K562 (cell line): ENCODE results near the gene SHOC1. TPM values are rescaled to one million over a fixed set of nuclear protein-coding genes. Genes with fewer than 3 reads are reported as not detected.
"Not testable (repeated sequence)": the region's sequence is repeated elsewhere in the genome, so short reads cannot be mapped to it uniquely, and the experiment has no call there.

Experiments used
- ATAC-seq: fragments of 200-7000 bp; cut with Tn5 transposase; 3 replicates; pipeline ENCODE4 v1.9.1; 2020; ENCODE audit warnings: moderate library complexity
- BruUV-seq: library from RNA; stranded (reverse); fragments of 400-500 nt; replicated peaks from 2 replicates; lab custom pipeline; 2021; lab: Mats Ljungman, UMichigan
- CTCF ChIA-PET: fragments of 300-600 bp; formaldehyde crosslinking; extraction: SDS; loops from one replicate; lab custom pipeline; 2021; ENCODE audit warnings: low intra/inter-chr PET ratio; lab: Yijun Ruan, JAX
- POLR2A ChIA-PET: fragments of 300-600, 350-650 bp; sonication (Branson Sonifier 250); formaldehyde crosslinking; extraction: SDS; loops from one replicate; lab custom pipeline; 2021; ENCODE audit warnings: antibody characterized with exemption, inconsistent platforms; lab: Yijun Ruan, JAX
- DNase-seq, 4 experiments: peaks; one replicate each; pipeline versions ENCODE4 v3.0.0 to v3.0.0-alpha.2; 2011 to 2018; ENCODE audit warnings: low spot score in 3 of 4, mixed read lengths in 3 of 4; ENCODE audit errors: extremely low read depth in 1 of 4
- FAIRE-seq: peaks from 2 replicates; lab custom pipeline; 2011; peaks lifted over from hg19 to GRCh38; lab: Jason Lieb, UNC
- H2AFZ ChIP-seq: 2 replicates; pipeline ENCODE4 v1.6.0; 2011; ENCODE audit warnings: low read depth, low read length, control low read depth, inconsistent platforms
- H3K27ac ChIP-seq: fragments of 200-600 bp; 3 replicates; pipeline ENCODE4 v1.8.0; 2011; ENCODE audit warnings: low read depth, mild to moderate bottlenecking, control low read depth, inconsistent platforms, low read length, moderate library complexity, mixed read lengths; ENCODE audit errors: extremely low read depth
- H3K27me3 ChIP-seq, 2 experiments: fragments of 300-600 bp in 1 of 2; 2 replicates in 1 of 2; 3 replicates in 1 of 2; pipeline versions ENCODE4 v1.6.0 to v1.8.0; 2011; ENCODE audit warnings: inconsistent platforms in 2 of 2, low read length in 2 of 2, mild to moderate bottlenecking in 1 of 2, mixed read lengths in 1 of 2, moderate library complexity in 1 of 2; ENCODE audit not compliant: control insufficient read depth in 2 of 2, insufficient read depth in 2 of 2
- H3K36me3 ChIP-seq: fragments of 300-600 bp; 3 replicates; pipeline ENCODE4 v1.8.0; 2011; ENCODE audit warnings: mild to moderate bottlenecking, low read length, inconsistent platforms; ENCODE audit not compliant: control insufficient read depth, insufficient read depth
- H3K4me1 ChIP-seq, 2 experiments: fragments of 200-600 bp in 1 of 2; replicated peaks in 1 of 2; 2 replicates in 1 of 2; 3 replicates in 1 of 2; pipeline versions ENCODE4 v1.5.1 to v1.8.0; 2011; ENCODE audit warnings: inconsistent platforms in 2 of 2, low read length in 2 of 2, mild to moderate bottlenecking in 1 of 2, mixed read lengths in 1 of 2, moderate library complexity in 1 of 2; ENCODE audit not compliant: control insufficient read depth in 2 of 2, insufficient read depth in 2 of 2
- H3K4me2 ChIP-seq: 2 replicates; pipeline ENCODE4 v1.6.1; 2011; ENCODE audit warnings: low read length, control low read depth, inconsistent platforms, mixed read lengths; ENCODE audit not compliant: insufficient read depth
- H3K4me3 ChIP-seq: fragments of 200-600 bp; sonication (generic), shearing (Covaris generic); 2 replicates; pipeline ENCODE4 v1.5.1; 2016; ENCODE audit warnings: control low read depth, inconsistent platforms
- H3K79me2 ChIP-seq: fragments of 200-600 bp; 3 replicates; pipeline ENCODE4 v1.8.0; 2011; ENCODE audit warnings: low read length, inconsistent platforms; ENCODE audit not compliant: control insufficient read depth, insufficient read depth
- H3K9ac ChIP-seq, 2 experiments: 2 replicates each; pipeline versions ENCODE4 v1.6.0 to v1.6.1; 2011; ENCODE audit warnings: low read depth in 2 of 2, low read length in 2 of 2, control low read depth in 1 of 2, inconsistent platforms in 1 of 2, mild to moderate bottlenecking in 1 of 2, mixed read lengths in 1 of 2; ENCODE audit not compliant: insufficient read depth in 1 of 2
- H3K9me1 ChIP-seq: one replicate; pipeline ENCODE4 v1.6.0; 2011; ENCODE audit warnings: inconsistent platforms, mild to moderate bottlenecking, low read length, moderate library complexity; ENCODE audit not compliant: control insufficient read depth, insufficient read depth
- H3K9me3 ChIP-seq: replicated peaks from 2 replicates; pipeline ENCODE4 v1.5.1; 2011; ENCODE audit warnings: low read depth, low read length, inconsistent platforms; ENCODE audit not compliant: control insufficient read depth, insufficient read depth
- H4K20me1 ChIP-seq: replicated peaks from 2 replicates; pipeline ENCODE4 v1.6.1; 2011; ENCODE audit warnings: low read length, inconsistent platforms, mixed read lengths; ENCODE audit not compliant: control insufficient read depth, insufficient read depth
- CBX3 ChIP-seq, 2 experiments: IDR thresholded peaks; 1 replicate in 1 of 2; 2 replicates in 1 of 2; pipeline ENCODE4 v1.6.1; 2012; ENCODE audit warnings: inconsistent platforms in 2 of 2, low read length in 2 of 2, borderline replicate concordance in 1 of 2, control low read depth in 1 of 2
- CEBPB ChIP-seq: fragments of 450-650 bp; IDR thresholded peaks from 2 replicates; pipeline ENCODE4 v1.6.1; 2016; ENCODE audit warnings: missing genetic modification characterization, missing compliant biosample characterization
- CEBPG ChIP-seq, 3 experiments: fragments of 200-800 bp in 1 of 3; sonication (Bioruptor generic) in 1 of 3; sonication (generic) in 1 of 3; formaldehyde crosslinking in 1 of 3; IDR thresholded peaks in 2 of 3; conservative IDR thresholded peaks in 1 of 3; 2 replicates each; pipeline versions ENCODE4 v1.6.1 to v1.8.0; 2016 to 2022; ENCODE audit warnings: missing compliant biosample characterization in 2 of 3, missing genetic modification characterization in 2 of 3, mild to moderate bottlenecking in 1 of 3, missing genetic modification reagents in 1 of 3
- FOSL1 ChIP-seq: fragments of 200-800 bp; sonication (Bioruptor generic); conservative IDR thresholded peaks from 2 replicates; pipeline ENCODE4 v1.6.1; 2016; ENCODE audit warnings: missing genetic modification characterization, missing compliant biosample characterization
- FOXM1 ChIP-seq, 2 experiments: fragments of 450-650 bp in 1 of 2; sonication (generic) in 1 of 2; formaldehyde crosslinking in 1 of 2; IDR thresholded peaks; 2 replicates each; pipeline versions ENCODE4 v1.6.1 to v1.9.0; 2017 to 2022; ENCODE audit warnings: low read depth in 2 of 2, mild to moderate bottlenecking in 2 of 2, missing genetic modification reagents in 1 of 2, moderate library complexity in 1 of 2
- HDAC8 ChIP-seq: fragments of 450-650 bp; IDR thresholded peaks from 2 replicates; pipeline ENCODE4 v1.6.1; 2016; ENCODE audit warnings: mild to moderate bottlenecking, missing genetic modification characterization, moderate library complexity, missing compliant biosample characterization
- ID3 ChIP-seq, 2 experiments: fragments of 250-450 bp in 1 of 2; fragments of 450-650 bp in 1 of 2; sonication (Bioruptor Pico) in 1 of 2; IDR thresholded peaks; 2 replicates each; pipeline versions ENCODE4 v1.6.1 to v1.8.0; 2016 to 2021; ENCODE audit warnings: mild to moderate bottlenecking in 2 of 2, moderate library complexity in 2 of 2, missing compliant biosample characterization in 1 of 2, missing genetic modification characterization in 1 of 2
- PHB2 ChIP-seq: fragments of 450-650 bp; IDR thresholded peaks from 2 replicates; pipeline ENCODE4 v1.6.1; 2017; ENCODE audit warnings: low read depth
- RFX7 ChIP-seq: fragments of 250-450 bp; sonication (Bioruptor Pico); IDR thresholded peaks from 2 replicates; pipeline ENCODE4 v1.5.1; 2021; ENCODE audit warnings: mild to moderate bottlenecking
- SMC3 ChIP-seq: conservative IDR thresholded peaks from 2 replicates; pipeline ENCODE4 v1.6.1; 2011; ENCODE audit warnings: low read depth, low read length, improper control_type of control experiment; ENCODE audit not compliant: insufficient read depth
- TBL1XR1 ChIP-seq, 2 experiments: IDR thresholded peaks; 2 replicates each; pipeline ENCODE4 v1.6.1; 2012; ENCODE audit warnings: improper control_type of control experiment in 2 of 2, low read length in 2 of 2, mild to moderate bottlenecking in 1 of 2
- TCF3 ChIP-seq: sonication (generic); formaldehyde crosslinking; IDR thresholded peaks from 2 replicates; pipeline ENCODE4 v1.4.0; 2020; ENCODE audit warnings: mild to moderate bottlenecking, missing genetic modification reagents
- WHSC1 ChIP-seq: IDR thresholded peaks from one replicate; pipeline ENCODE4 v1.6.1; 2012; ENCODE audit warnings: low read length, control low read depth, inconsistent platforms
- ZBED1 ChIP-seq: IDR thresholded peaks from 2 replicates; pipeline ENCODE4 v1.6.1; 2014
- ZKSCAN3 ChIP-seq: fragments of 250-450 bp; sonication (Bioruptor Pico); IDR thresholded peaks from 2 replicates; pipeline ENCODE4 v1.4.0; 2020
- ZNF274 ChIP-seq: IDR thresholded peaks from 2 replicates; pipeline ENCODE4 v1.6.1; 2011; ENCODE audit warnings: low read depth, mild to moderate bottlenecking, low read length, moderate library complexity, borderline replicate concordance
- ZNF583 ChIP-seq: fragments of 250-450 bp; sonication (Bioruptor Pico); IDR thresholded peaks from 2 replicates; pipeline ENCODE4 v1.4.0; 2020
- ZNF586 ChIP-seq: fragments of 450-650 bp; formaldehyde crosslinking; conservative IDR thresholded peaks from 2 replicates; pipeline ENCODE4 v1.4.0; 2020; ENCODE audit warnings: mild to moderate bottlenecking, moderate library complexity
- WGBS: fragments of 100-300 bp; shearing (Covaris generic); methylation state at CpG from one replicate; pipeline ENCODE4 v1.1.6; 2016; ENCODE audit warnings: low coverage, mixed read lengths; ENCODE audit not compliant: insufficient coverage; ENCODE audit errors: missing lambda C conversion rate; 5-methylcytosine and 5-hydroxymethylcytosine counted together
- in situ Hi-C: fragments of 300-500 bp; cut with MboI; formaldehyde crosslinking; loops from 4 replicates; pipeline ENCODE4 v1.15.0; 2018; ENCODE audit warnings: inconsistent platforms, mixed read lengths
- intact Hi-C: fragments of 100-400 bp; cut with micrococcal nuclease; formaldehyde crosslinking; loops from 2 replicates; pipeline ENCODE4 v1.14.2; 2022
- polyA plus RNA-seq, 8 experiments: library from polyadenylated mRNA; depleted of rRNA in 4 of 8; stranded (reverse) in 5 of 8; unstranded in 3 of 8; fragments of >200 nt; fragmentation: Nextera tagmentation in 2 of 8; fragmentation: Illumina TruSeq in 1 of 8; extraction: Ambion mirVana in 2 of 8; extraction: Trizol in 1 of 8; gene quantifications; 2 replicates each; pipeline versions ENCODE4 v1.2.1 to v1.2.3, GENCODE V29; 2011 to 2014; ENCODE audit warnings: inconsistent platforms in 1 of 8, missing spikeins in 1 of 8
- total RNA-seq, 7 experiments: library from RNA; depleted of rRNA in 6 of 7; stranded (reverse); fragments of >200 nt in 6 of 7; fragmentation: Illumina TruSeq in 2 of 7; extraction: Trizol in 2 of 7; gene quantifications; 2 replicates each; pipeline versions ENCODE4 v1.2.1 to v1.2.3, GENCODE V29; 2011 to 2021; ENCODE audit warnings: low replicate concordance in 1 of 7

SHOC1 gene
- total and polyA plus RNA-seq, 9 of the 15 experiments (the other 6 are each of a cell fraction or from before 2014, with no cell fraction given): 0.03 to 0.09 (median 0.04) TPM; not detected in 6

GRCh38 chr9:111810415-111810814, 15.7 kb upstream of the SHOC1 start:
- in situ Hi-C loops, ATAC-seq: not testable (repeated sequence)

GRCh38 chr9:111807197-111807596, 12.5 kb upstream of the SHOC1 start:
- no peaks in the 10 kb centered on the region for H3K9me3 ChIP-seq
- no peak for DNase-seq
- no peaks in the 10 kb centered on the region for H3K36me3 ChIP-seq
- no peaks in the 10 kb centered on the region for H3K9me1 ChIP-seq
- ChIA-PET POLR2A (no interaction called here), CTCF (no interaction called here)
- peak; percentile 42; the same call in 1 of the 3 replicates for ATAC-seq
- no peak for FAIRE-seq
- WGBS: 7% methylated on average over 1 of the region's 1 CpG
- no TSS peak for BruUV-seq
- no peak overlapping the region for H3K4me3 ChIP-seq
- no peaks in the 10 kb centered on the region for H3K4me1 ChIP-seq
- no peak overlapping the region for H3K9ac ChIP-seq
- H2AFZ ChIP-seq: no peak overlapping the region
- H3K27ac ChIP-seq: no peak overlapping the region
- H3K27me3 ChIP-seq: no peaks in the 10 kb centered on the region; a peak in 1 of 5 replicates
- H4K20me1 ChIP-seq: no peaks in the 10 kb centered on the region
- no peak overlapping the region for H3K4me2 ChIP-seq
- in situ Hi-C loops: no loop called here
- H3K79me2 ChIP-seq: no peaks in the 10 kb centered on the region
- intact Hi-C loops: no loop called here
- no peak for TF ChIP-seq TCF3 (CRISPR knock-in tag)
- no peak for TF ChIP-seq CBX3 (IDR thresholded peaks at IDR 0.05; ENCODE audit: borderline replicate concordance in 1 of 2, low read length in 2 of 2)
- no peak for TF ChIP-seq FOSL1
- TF ChIP-seq ZNF583 (CRISPR knock-in tag): no peak
- TF ChIP-seq HDAC8 (tag): no peak
- no peak for TF ChIP-seq ZNF586 (CRISPR knock-in tag)
- TF ChIP-seq PHB2: no peak
- no peak for TF ChIP-seq ID3 (CRISPR knock-in tag; IDR thresholded peaks at IDR 0.05)
- TF ChIP-seq ID3 (tag; IDR thresholded peaks at IDR 0.05): no peak
- TF ChIP-seq RFX7 (CRISPR knock-in tag): no peak
- TF ChIP-seq WHSC1: no peak
- TF ChIP-seq ZKSCAN3: no peak
- no peak for TF ChIP-seq ZNF274
- TF ChIP-seq FOXM1 (IDR thresholded peaks at IDR 0.05; ENCODE audit: low read depth): no peak
- TF ChIP-seq FOXM1 (CRISPR knock-in tag; IDR thresholded peaks at IDR 0.05; ENCODE audit: low read depth): no peak
- TF ChIP-seq ZBED1: no peak
- TF ChIP-seq SMC3: no peak
- TF ChIP-seq TBL1XR1 (IDR thresholded peaks at IDR 0.05; ENCODE audit: low read length in 2 of 2): no peak

More at GRCh38 chr9:111810415-111810814, 15.7 kb upstream of the SHOC1 start:
- H3K27me3 ChIP-seq; H3K9me3 ChIP-seq; H3K79me2 ChIP-seq; H3K27ac ChIP-seq; H3K9ac ChIP-seq; H3K4me1 ChIP-seq; H3K4me2 ChIP-seq; H3K9me1 ChIP-seq; H3K36me3 ChIP-seq; H3K4me3 ChIP-seq; CTCF ChIA-PET; DNase-seq; intact Hi-C loops; H4K20me1 ChIP-seq; H2AFZ ChIP-seq; FAIRE-seq; BruUV-seq; TF ChIP-seq CEBPG (CRISPR knock-in tag; IDR thresholded peaks at IDR 0.05): not testable (repeated sequence)
- 46% methylated on average over 2 of the region's 2 CpGs for WGBS
- TF ChIP-seq CEBPB (tag) (peak; percentile 80), CEBPG (tag; conservative IDR thresholded peaks at IDR 0.05 in 1 of 2, IDR thresholded peaks at IDR 0.05 in 1 of 2) (peak in 1 of 2 experiments; percentile 70; a peak in 2 of 4 replicates)
- POLR2A ChIA-PET: interaction anchor here (0.6 kb wide), 1 partner anchor 245 kb away, joined by 3 read pairs; no protein-coding TSS in a partner anchor
